ENCODE data around the gene ZDHHC12. TPM values are rescaled to one million over a fixed set of nuclear protein-coding genes. Genes with fewer than 3 reads are reported as not detected.

Gene ZDHHC12
- total and polyA plus RNA-seq, 4 donors = 22.6 to 103 (median 63.4) TPM

DNA sequence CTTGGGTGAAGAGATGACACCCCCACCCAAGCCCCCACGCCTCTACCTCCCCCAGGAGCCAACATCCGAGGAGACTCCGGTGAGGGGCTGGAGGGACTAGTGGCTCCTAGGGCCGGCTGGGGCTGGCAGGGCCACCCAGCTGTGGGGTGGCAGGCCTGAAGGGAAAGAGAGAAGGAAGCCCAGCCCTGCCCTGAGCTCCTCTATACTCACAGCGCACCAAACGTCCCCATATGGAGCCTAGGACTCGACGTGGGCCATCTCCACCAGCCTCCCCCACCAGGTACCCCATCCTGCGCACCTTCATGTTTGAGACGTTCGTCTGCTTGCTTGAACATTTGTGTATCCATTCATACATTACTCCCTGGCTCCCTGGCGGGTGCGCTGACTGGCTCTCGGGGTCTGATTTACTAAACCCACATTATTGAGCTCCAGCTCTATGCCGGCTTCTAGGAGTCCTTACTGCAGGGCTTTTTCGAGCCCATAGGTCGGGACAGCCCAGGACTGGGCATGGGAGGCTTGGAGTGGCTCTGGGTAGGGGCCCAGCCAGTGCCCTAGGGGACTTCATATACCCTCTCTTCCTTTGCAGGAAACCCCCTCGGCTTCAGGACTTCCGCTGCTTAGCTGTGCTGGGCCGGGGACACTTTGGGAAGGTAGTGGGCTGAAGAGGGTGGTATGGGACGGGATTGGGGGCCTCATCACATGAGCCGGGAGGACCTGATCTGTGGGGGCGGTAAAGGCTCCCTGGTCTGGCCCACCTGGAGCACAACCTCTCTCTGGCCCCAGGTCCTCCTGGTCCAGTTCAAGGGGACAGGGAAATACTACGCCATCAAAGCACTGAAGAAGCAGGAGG, 9.1 kb downstream of the ZDHHC12 start:
- ATAC-seq (ENCODE audit: insufficient read depth, low FRiP score) = no peak
- Histone ChIP-seq H3K9me3 (ENCODE audit: control insufficient read depth in 4 of 4, insufficient read depth in 3 of 4, low read length in 3 of 4) (no peaks in the 10 kb centered on the region), H3K4me1 (ENCODE audit: control insufficient read depth in 5 of 5, insufficient read depth in 5 of 5, low read length in 5 of 5) (no peaks in the 10 kb centered on the region), H3K27me3 (ENCODE audit: control insufficient read depth in 3 of 3, insufficient read depth in 3 of 3, low read length in 2 of 3) (no peaks in the 10 kb centered on the region), H3K36me3 (ENCODE audit: control insufficient read depth in 4 of 4, insufficient read depth in 4 of 4, low read length in 4 of 4) (peaks cover 0 to 11% (median 2%) of the 10 kb centered on the region in 4 donors), H3K27ac (ENCODE audit: low read depth in 1 of 2, low read length in 1 of 2) (no peak overlapping the region), H3K9ac (ENCODE audit: insufficient read depth in 1 of 2, low read length in 2 of 2) (no peak overlapping the region), H3K4me3 (no peak overlapping the region)
- no peak for DNase-seq
- 92 to 95% methylated on average over 24 of the region's 24 CpGs for WGBS, 2 donors
- TF ChIP-seq, protein P1, sequence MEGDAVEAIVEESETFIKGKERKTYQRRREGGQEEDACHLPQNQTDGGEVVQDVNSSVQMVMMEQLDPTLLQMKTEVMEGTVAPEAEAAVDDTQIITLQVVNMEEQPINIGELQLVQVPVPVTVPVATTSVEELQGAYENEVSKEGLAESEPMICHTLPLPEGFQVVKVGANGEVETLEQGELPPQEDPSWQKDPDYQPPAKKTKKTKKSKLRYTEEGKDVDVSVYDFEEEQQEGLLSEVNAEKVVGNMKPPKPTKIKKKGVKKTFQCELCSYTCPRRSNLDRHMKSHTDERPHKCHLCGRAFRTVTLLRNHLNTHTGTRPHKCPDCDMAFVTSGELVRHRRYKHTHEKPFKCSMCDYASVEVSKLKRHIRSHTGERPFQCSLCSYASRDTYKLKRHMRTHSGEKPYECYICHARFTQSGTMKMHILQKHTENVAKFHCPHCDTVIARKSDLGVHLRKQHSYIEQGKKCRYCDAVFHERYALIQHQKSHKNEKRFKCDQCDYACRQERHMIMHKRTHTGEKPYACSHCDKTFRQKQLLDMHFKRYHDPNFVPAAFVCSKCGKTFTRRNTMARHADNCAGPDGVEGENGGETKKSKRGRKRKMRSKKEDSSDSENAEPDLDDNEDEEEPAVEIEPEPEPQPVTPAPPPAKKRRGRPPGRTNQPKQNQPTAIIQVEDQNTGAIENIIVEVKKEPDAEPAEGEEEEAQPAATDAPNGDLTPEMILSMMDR (IDR thresholded peaks at IDR 0.05; ENCODE audit: control extremely low read depth, extremely low read depth) = no peak

DNA sequence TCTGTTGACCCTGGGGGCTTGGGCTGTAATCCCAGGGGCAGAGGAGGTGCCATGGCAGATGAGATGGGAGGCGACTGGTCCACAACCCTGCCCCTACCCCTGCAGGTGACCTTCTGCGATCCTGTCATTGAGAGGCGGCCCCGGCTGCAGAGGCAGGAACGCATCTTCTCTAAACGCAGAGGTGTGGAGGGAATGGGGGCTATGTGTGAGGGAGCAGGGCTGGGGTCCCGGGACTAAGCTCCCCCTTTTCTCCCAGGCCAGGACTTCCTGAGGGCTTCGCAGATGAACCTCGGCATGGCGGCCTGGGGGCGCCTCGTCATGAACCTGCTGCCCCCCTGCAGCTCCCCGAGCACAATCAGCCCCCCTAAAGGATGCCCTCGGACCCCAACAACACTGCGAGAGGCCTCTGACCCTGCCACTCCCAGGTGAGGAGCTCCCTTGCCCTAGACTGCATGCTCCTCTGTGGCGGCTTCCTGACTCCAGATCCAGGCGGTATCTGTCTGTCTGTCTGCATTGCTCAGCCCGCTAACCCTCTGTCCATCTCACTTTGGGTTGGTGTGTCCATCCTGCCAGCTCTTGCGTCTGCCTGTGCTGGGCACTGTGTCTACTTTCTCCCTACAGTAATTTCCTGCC, 9.9 kb downstream of the ZDHHC12 start:
- H3K4me3 ChIP-seq = no peak overlapping the region
- ATAC-seq (ENCODE audit: insufficient read depth, low FRiP score) (no peak), DNase-seq (no peak)
- TF ChIP-seq, protein P1 (IDR thresholded peaks at IDR 0.05; ENCODE audit: control extremely low read depth, extremely low read depth) = no peak
- peaks cover 0 to 11% (median 2%) of the 10 kb centered on the region in 4 donors for H3K36me3 ChIP-seq (ENCODE audit: control insufficient read depth in 4 of 4, insufficient read depth in 4 of 4, low read length in 4 of 4)
- H3K27me3 ChIP-seq (ENCODE audit: control insufficient read depth in 3 of 3, insufficient read depth in 3 of 3, low read length in 2 of 3) = no peaks in the 10 kb centered on the region
- H3K9me3 ChIP-seq (ENCODE audit: control insufficient read depth in 4 of 4, insufficient read depth in 3 of 4, low read length in 3 of 4) = no peaks in the 10 kb centered on the region
- H3K9ac ChIP-seq (ENCODE audit: insufficient read depth in 1 of 2, low read length in 2 of 2) = no peak overlapping the region
- H3K27ac ChIP-seq (ENCODE audit: low read depth in 1 of 2, low read length in 1 of 2) = no peak overlapping the region
- H3K4me1 ChIP-seq (ENCODE audit: control insufficient read depth in 5 of 5, insufficient read depth in 5 of 5, low read length in 5 of 5) = no peaks in the 10 kb centered on the region
- 95 to 97% methylated on average over 19 of the region's 19 CpGs for WGBS, 2 donors

DNA sequence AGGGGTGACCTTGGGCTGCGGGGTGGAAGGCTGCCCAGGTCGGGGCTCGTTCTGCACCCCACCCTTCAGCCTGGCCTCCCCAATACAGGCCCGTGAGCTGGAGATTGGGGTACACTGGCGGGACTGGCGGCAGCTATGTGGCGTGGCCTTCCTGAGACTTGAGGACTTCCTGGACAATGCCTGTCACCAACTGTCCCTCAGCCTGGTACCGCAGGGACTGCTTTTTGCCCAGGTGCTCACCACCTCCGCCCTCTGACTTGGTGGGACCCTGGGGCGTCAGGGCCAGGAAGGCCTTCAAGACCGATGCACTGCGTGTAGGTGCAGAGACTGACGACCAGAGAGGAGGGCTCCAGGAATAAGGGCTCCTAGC, 10.5 kb downstream of the ZDHHC12 start:
- Histone ChIP-seq H3K9ac (ENCODE audit: insufficient read depth in 1 of 2, low read length in 2 of 2) (no peak overlapping the region), H3K4me1 (ENCODE audit: control insufficient read depth in 5 of 5, insufficient read depth in 5 of 5, low read length in 5 of 5) (no peaks in the 10 kb centered on the region), H3K27me3 (ENCODE audit: control insufficient read depth in 3 of 3, insufficient read depth in 3 of 3, low read length in 2 of 3) (no peaks in the 10 kb centered on the region), H3K36me3 (ENCODE audit: control insufficient read depth in 4 of 4, insufficient read depth in 4 of 4, low read length in 4 of 4) (peaks cover 0 to 11% (median 2%) of the 10 kb centered on the region in 4 donors), H3K27ac (ENCODE audit: low read depth in 1 of 2, low read length in 1 of 2) (no peak overlapping the region), H3K9me3 (ENCODE audit: control insufficient read depth in 4 of 4, insufficient read depth in 3 of 4, low read length in 3 of 4) (no peaks in the 10 kb centered on the region), H3K4me3 (no peak overlapping the region)
- DNase-seq (no peak), ATAC-seq (ENCODE audit: insufficient read depth, low FRiP score) (no peak)
- 93 to 97% methylated on average over 13 of the region's 13 CpGs for WGBS, 2 donors
- TF ChIP-seq, protein P1 (IDR thresholded peaks at IDR 0.05; ENCODE audit: control extremely low read depth, extremely low read depth) = no peak
